HuH-7 (cell line): ENCODE results near the gene NAA38.
A peak's percentile ranks its signal among the peaks of the same experiment; 100 is the strongest.
"Not testable (repeated sequence)": the region's sequence is repeated elsewhere in the genome, so short reads cannot be mapped to it uniquely, and the experiment has no call there.

Experiments
- DNase-seq: peaks from one replicate; pipeline ENCODE4 v3.0.0; 2011; ENCODE audit warnings: low spot score

NAA38 gene

DNA sequence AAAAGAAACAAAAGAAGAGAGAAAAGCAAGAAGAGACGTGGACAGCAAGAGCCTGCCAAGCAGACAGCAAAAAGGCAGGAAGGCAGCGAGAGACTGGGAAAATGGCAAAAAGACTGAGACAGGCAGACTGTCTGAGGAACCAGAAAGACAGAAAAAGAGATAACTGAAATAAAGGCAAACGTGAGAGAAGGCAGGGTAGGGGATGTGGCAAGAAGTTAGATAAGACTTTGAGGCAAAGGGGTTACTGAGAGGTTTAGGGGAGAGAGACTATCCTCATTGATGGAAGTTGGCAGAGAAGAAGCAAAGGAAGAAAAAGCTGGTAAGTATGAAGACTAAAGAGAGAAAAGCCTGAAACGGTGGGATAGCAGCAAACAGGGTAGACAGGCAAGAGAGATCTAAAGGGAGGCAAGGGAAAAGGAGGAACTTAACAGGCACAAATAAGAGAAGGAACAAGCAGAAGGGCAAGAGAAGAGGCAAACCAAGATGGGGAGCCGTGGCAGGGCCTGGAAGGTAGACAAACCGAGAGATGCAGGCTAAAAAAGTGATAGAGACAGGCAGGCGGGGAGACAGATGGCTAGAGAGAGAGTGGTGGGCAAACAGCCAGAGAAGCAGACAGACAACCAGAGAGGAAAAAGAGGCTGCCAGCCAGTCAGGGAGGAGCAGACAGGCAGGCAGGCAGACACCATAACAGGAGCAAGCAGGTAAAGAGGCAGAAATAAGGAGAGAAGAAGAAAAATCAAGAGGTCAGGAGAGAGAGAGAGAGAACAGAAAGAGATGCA, 24.1 kb upstream of the NAA38 start:
- DNase-seq: no peak

DNA sequence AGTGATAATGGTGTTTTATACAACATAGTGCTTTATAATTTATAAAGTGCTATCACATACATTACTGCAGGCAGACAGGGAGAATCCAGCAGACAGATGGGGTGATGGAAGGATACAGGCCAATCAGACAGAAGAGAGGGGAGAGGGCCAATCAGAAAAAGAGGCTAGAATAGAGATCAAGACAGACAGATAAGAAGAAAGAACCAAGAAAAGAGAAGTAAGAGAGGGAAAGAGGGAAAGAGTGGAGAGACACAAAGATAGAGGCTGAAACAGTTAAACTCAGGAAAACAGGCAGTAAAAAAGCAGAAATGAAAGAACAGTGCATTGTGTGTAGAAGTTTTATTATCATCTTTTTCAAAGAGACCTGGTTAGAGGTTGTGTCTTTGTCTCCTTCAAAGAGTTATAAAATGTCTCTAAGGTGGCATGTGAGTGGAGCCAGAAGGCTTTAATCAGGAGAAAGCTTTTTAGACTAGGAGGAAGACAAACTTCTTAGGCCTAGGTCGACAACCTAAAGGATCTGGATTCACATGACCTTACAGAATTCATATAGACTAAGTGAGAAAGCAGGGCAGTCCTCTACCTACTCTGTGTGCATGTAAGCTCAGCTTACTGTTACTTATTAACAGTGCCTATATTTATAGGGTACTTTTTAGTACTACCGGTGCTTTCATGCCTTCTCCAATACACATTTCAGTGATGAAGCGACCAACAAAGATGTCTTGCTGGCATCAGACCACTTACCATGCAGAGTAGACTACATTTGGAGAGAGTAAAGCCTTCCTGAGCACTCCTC, 22.9 kb upstream of the NAA38 start:
- DNase-seq: no peak

DNA sequence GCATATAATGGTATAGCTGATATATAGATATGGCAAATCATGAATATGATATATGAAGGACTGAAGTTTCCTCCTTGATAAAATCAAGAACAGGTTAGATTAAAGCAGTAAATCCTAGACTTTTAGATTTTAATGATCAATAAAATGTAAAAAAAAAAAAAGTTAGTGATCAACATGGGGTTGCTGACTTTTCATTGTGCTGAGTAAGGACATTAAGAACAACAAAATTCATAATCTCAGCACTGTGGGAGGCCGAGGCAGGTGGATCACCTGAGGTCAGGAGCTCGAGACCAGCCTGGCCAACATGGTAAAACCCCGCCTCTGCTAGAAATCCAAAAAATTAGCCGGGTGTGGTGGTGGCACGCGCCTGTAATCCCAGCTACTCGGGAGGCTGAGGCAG, 20.9 kb upstream of the NAA38 start:
- no peak for DNase-seq

DNA sequence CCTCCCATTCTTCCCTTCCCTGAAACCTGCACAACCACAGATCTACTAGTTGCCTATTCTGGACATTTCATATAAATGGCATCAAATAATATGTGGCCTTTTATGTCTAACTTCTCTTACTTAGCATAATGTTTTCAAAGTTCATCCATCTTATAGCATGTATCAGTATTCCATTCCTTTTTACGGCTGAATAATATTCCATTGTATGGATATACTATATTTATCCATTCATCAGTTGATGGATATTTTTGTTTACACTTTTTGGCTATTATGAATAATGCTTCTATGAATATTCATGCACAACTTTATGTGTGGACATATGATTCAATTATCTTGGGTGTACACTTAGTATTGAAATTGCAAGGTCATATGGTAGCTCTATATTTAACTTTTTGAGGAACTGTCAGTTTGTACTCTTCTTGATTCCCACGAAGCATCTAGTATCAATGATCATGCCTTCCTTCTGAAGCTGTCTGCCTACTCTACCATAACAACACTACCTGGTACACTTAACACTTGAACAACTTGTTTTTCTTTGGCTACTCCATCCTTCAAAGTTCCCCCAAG, 18.5 kb upstream of the NAA38 start:
- DNase-seq: no peak

DNA sequence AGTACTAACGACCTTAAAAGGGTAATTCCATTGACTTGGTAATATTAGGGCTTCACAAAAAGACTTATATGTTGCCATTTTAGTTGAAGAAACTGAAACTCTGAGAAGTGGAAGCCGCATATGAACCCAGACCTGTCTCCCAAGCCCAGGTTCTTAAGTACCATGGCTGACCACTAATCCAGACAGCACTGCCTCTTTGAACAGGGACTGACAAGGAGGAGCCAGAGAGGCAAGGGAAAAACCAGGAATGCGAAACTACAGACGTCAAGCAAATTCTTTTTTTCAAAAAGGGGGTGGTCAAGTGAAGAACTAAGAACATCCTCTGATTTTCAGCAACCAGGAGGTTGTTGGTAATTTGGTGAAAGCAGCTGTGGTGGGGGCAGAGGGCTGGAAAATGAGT, 15.7 kb upstream of the NAA38 start:
- no peak for DNase-seq

DNA sequence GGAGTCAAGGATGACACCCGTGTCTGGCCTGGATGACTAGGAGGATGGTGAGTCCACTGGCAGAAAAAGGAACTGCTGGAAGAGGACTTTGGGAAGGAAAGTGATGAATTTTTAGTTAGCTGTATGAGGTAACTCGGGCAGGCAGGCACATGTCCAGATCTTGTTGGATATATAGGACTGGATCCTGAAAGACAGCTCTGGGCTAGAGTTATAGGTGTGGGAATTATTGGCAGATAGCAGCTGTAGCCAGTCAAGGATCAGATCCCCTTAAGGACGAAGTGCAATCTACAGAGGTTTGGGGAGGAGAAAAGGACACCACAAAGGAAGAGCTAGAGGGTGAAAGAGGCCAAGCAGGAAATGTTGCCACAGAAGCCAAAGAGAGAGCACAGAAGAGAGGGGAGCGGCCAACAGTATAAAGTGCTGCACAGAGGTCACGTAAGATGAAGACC, 10.5 kb upstream of the NAA38 start:
- no peak for DNase-seq

DNA sequence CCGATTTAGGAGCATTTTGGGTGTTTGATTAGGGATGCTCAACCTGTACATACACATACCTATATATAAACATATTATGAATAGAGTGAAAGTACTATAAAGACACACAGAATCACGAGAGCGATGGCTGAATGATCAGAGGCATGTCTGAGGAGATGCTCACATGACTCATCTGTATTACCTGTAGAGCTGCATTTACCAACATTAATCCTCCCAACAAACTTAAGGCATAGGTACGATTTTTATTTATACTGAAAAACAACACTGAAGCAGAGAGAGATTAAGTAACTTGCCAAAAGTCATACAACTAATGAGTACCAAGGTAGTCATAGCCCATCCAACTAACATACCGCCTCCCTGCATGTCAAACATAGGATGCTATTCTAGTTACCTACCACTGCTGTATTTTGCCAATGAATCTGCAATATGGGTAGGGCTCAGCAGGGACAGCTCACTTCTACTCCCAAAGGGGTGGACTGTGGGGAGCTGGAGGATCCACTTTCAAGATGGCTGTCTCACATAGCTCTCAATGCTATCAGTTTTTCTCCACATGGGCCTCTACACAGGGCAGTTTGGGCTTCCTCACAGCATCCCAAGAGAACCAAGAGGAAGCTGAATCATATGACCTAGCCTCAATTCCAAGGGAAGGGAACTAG, 7.8 kb upstream of the NAA38 start:
- no peak for DNase-seq

DNA sequence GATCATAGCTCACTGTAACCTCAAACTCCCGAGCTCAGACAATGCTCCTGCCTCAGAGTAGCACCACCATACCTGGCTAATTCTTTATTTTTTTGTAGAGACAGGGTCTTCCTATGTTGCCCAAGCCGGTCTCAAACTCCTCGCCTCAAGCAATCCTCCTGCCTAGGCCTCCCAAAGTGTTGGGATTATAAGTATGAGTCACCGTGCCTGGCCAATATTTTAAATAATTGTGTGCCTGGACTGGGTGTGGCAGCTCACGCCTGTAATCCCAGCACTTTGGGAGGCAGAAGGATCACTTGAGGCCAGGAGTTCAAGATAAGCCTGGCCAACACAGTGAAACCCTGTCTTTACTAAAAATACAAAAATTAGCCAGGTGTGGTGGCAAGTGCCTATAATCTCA, 7.0 kb upstream of the NAA38 start:
- not testable (repeated sequence) for DNase-seq

DNA sequence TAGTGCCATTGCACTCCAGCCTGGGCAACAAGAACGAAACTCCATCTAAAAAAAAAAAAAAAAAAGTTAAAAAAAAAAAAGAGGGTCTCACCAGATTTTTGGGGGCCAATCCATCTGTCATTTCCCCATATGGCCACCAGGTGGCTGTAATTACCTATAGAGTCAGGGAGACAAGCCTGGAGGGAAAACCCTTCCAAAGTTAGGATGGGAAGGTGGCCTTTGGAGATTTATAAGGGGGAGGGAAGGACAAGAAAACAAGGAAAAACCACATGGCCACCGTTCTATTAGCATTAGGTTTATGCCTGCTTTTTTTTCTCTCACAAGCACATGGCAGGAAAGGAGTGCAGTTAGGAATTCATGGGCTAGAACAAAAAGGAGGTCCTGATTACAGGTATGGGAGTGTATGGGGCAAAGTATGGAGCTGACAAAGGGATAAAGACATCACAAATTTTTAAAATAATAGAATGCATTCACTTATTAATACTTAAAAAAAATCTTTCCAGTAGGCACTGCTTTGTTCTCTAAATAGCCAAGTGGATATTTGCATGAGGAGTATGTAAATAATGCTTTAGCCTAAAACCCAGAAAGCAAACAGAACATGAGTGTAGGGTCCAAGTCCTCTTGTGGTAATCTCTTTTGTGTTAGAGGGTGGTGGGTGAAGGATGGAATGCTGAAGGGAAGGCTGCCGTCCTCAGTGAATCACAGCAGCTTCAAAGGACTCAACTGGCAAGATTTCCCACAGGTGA, 5.5 kb upstream of the NAA38 start:
- DNase-seq: peak; percentile 43

DNA sequence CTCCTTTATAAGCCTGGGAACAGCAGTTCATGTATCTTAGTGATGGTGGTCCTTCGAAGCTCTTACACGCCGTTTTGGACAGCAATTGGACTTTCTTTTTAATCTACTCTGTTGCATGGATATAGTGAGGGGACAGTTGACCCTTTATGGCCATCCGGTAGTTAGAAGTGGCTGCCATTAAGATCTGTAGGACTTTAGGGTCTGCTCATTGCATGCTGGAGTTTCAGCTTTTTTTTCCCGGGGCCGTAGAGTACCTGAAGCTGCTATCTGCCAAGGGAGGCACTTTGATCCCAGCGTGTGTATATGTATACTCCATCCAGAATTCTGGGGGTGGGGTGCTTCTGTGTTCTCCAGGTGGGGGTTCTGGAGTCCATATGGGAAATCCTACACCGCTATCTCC, 1.7 kb upstream of the NAA38 start:
- DNase-seq: no peak

DNA sequence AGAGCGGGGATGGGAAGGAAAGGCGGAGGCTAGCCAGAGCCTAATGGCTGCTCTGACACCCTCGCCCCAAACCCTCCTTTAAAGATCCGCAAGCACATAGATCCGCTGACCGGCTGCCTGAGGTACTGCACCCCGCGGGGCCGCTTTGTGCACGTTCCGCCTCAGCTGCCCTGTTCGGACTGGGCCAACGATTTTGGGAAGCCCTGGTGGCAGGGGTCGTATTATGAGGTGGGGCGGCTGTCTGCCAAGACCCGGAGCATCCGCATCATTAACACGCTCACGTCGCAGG, 1.1 kb upstream of the NAA38 start:
- no peak for DNase-seq

DNA sequence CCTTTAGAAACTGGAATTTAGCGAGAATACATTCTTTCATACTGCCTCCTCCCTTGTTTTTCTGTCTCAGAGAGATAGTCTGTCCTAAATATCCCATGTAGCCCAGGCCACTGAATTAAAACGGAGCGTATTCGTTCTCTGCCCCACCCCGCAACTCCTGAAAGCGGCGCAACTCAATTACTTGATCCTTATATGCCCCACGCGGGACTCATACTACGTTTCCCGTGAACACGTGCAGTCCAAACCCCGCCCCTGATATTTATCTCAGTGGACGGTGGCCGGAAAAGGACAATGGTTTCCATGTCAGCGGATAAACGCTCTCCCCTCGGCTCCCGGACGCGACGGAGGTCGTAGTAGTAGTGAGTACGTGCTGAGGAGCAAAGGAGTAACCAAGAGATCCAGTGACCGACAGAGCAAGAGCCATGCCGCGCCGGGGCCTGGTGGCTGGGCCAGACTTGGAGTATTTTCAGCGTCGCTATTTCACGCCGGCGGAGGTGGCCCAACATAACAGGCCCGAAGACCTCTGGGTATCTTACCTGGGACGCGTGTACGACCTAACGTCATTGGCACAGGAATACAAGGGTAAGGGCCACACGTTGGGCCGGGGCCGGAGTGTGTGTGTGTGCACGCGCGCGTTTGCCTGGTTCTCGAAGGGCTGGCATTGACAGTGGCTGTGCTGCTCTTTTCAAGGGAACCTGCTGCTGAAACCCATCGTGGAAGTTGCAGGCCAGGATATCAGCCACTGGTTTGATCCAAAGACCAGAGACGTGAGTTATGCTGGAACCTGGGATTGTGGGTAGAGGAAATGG, 558 bp upstream of the NAA38 start, which contains the start of gene CYB5D1:
CYB5D1 (plus strand) TSS at position 291 of the 809 bp plus-strand sequence; CDS start at position 423, 132 bp downstream.
- peak; percentile 47 for DNase-seq

DNA sequence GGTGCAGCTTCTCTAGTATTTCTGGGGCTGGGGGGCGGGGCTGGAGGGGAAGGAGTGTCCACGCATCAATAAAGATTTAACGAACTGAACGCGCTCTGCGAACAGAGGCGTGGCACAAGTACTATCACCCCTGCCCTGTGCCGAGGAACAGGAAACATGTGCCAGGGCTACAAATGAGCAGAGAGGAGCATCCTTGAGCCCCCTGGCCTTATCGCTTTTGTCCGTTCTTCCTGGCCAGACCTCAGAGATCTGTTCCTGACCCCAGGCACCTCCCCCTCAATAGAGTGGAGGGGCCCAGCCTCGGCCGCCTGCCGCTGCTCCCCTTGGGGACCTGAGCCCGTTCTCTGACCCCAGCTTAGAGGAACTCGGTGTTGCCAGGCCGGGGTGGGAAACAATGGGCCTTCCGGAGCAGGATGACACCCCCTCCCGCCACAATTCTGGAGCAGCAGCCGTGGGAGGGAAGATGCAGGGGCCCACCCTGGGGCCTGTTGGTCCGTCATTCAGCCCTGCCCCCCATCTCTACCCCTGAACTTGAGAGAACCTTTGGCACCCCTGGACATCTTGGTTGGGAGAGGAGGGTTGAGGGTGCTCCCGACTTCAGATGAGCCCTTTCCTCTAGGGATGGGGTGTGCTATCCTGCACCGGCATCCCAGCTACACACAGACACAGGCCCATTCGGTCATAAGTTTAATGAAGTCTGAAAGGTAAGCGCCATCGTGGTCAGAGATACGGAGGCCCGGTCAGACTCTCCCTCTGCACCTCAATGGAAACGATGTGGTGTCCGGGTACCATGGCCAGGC, 1.1 kb downstream of the NAA38 start:
- DNase-seq: no peak

DNA sequence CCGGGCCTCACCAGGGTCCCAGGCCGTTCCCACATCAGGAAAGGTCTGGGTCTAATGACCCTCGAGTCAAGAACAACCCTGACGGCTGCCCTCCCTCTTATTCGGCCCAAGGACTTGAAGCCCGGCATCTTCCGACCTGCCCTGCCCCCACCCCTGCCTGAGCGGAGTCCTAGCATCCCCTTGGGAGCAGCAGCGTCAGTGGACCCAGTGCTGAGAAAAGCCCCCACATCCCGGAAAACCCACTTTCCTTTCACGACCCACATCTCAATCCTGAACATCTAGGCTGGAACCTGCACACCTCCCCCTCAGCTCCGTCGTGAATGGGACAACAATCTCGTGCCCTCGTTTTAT, 1.7 kb downstream of the NAA38 start:
- DNase-seq: no peak

DNA sequence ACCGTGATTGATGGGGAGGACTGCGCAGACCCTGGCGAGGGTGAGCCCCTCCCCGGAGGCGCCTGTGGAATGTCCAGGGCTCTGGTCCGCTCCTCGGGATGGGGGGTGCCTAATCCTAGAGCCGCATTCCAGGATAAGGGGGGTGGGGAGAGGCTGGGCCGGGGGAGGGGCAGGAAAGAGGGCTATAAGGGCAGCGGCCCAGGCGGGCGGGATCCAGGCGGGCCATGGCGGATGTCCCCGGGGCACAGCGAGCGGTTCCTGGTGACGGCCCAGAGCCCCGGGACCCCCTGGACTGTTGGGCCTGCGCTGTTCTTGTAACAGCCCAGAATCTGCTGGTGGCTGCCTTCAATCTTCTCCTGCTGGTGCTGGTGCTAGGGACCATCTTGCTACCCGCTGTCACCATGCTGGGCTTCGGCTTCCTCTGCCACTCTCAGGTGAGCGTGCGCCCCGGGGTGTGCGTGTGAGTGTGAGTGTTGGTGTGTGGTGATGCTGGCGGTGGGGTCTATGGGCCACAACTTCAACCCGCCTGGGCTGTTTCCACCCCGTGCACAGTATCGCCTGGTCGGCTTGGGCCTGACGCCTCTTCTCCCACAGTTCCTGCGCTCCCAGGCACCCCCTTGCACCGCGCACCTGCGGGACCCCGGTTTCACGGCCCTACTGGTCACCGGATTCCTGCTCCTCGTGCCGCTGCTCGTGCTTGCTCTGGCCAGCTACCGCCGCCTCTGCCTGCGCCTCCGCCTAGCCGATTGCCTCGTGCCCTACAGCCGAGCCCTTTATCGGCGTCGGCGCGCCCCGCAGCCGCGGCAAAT, 2.3 kb downstream of the NAA38 start, which contains the start of gene TMEM88:
TMEM88 (plus strand) TSS at position 216 of the 809 bp plus-strand sequence; CDS start at position 225, 9 bp downstream.
- no peak for DNase-seq

DNA sequence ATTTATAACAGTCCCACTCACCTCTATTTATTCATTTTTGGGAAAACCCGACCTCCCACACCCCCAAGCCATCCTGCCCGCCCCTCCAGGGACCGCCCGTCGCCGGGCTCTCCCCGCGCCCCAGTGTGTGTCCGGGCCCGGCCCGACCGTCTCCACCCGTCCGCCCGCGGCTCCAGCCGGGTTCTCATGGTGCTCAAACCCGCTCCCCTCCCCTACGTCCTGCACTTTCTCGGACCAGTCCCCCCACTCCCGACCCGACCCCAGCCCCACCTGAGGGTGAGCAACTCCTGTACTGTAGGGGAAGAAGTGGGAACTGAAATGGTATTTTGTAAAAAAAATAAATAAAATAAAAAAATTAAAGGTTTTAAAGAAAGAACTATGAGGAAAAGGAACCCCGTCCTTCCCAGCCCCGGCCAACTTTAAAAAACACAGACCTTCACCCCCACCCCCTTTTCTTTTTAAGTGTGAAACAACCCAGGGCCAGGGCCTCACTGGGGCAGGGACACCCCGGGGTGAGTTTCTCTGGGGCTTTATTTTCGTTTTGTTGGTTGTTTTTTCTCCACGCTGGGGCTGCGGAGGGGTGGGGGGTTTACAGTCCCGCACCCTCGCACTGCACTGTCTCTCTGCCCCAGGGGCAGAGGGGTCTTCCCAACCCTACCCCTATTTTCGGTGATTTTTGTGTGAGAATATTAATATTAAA, 3.1 kb downstream of the NAA38 start:
- no peak for DNase-seq

DNA sequence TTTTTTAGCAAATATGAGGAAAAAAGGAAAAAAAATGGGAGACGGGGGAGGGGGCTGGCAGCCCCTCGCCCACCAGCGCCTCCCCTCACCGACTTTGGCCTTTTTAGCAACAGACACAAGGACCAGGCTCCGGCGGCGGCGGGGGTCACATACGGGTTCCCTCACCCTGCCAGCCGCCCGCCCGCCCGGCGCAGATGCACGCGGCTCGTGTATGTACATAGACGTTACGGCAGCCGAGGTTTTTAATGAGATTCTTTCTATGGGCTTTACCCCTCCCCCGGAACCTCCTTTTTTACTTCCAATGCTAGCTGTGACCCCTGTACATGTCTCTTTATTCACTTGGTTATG, 3.7 kb downstream of the NAA38 start:
- DNase-seq: no peak

DNA sequence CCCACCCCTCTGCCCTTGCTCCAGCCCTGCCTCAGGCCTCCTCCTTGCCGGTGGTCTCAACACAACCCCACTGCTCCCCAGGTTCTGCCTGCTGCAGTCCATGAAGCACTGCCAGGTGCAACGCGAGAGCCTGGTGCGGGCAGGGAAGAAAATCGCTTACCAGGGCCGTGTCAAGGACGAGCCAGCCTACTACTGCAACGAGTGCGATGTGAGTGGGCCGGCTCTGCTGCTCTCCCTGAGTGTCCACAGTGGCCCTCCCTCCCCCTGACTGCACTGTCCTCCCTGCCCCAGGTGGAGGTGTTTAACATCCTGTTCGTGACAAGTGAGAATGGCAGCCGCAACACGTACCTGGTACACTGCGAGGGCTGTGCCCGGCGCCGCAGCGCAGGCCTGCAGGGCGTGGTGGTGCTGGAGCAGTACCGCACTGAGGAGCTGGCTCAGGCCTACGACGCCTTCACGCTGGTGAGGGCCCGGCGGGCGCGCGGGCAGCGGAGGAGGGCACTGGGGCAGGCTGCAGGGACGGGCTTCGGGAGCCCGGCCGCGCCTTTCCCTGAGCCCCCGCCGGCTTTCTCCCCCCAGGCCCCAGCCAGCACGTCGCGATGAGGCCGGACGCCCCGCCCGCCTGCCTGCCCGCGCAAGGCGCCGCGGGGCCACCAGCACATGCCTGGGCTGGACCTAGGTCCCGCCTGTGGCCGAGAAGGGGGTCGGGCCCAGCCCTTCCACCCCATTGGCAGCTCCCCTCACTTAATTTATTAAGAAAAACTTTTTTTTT, 4.3 kb downstream of the NAA38 start:
- DNase-seq: no peak
